Loucy (cell line): ENCODE results near the gene FOXP3.

Experiments used
- H2AFZ ChIP-seq: fragments of 200-600 bp; sonication (generic); 2 replicates; pipeline ENCODE4 v1.6.0; 2016; ENCODE audit warnings: antibody characterized with exemption, mild to moderate bottlenecking, low read length, moderate library complexity
- H3F3A ChIP-seq: fragments of 200-600 bp; 2 replicates; pipeline ENCODE4 v1.6.0; 2016; ENCODE audit warnings: antibody characterized with exemption, low read depth, mild to moderate bottlenecking
- H3K27me3 ChIP-seq: fragments of 200-600 bp; sonication (generic); 2 replicates; pipeline ENCODE4 v1.6.1; 2014; ENCODE audit warnings: low read length, mild to moderate bottlenecking; ENCODE audit not compliant: insufficient read depth, poor library complexity, severe bottlenecking
- H3K36me3 ChIP-seq: fragments of 200-600 bp; sonication (generic); 2 replicates; pipeline ENCODE4 v1.6.1; 2016; ENCODE audit warnings: low read length; ENCODE audit not compliant: insufficient read depth
- H3K4me1 ChIP-seq: fragments of 200-600 bp; sonication (generic); 2 replicates; pipeline ENCODE4 v1.5.1; 2014; ENCODE audit warnings: low read length, mild to moderate bottlenecking; ENCODE audit not compliant: insufficient read depth, poor library complexity, severe bottlenecking
- H3K4me2 ChIP-seq: fragments of 200-600 bp; sonication (generic); 2 replicates; pipeline ENCODE4 v1.6.0; 2014; ENCODE audit warnings: antibody characterized with exemption, low read length, low read depth, mild to moderate bottlenecking; ENCODE audit not compliant: poor library complexity, severe bottlenecking
- H3K4me3 ChIP-seq: fragments of 200-600 bp; sonication (generic); 2 replicates; pipeline ENCODE4 v1.5.1; 2014; ENCODE audit warnings: low read length, mild to moderate bottlenecking, mixed read lengths; ENCODE audit not compliant: poor library complexity, severe bottlenecking
- H3K79me2 ChIP-seq: fragments of 200-600 bp; sonication (generic); 2 replicates; pipeline ENCODE4 v1.6.1; 2014; ENCODE audit warnings: low read length; ENCODE audit not compliant: insufficient read depth
- H3K9ac ChIP-seq: fragments of 200-600 bp; sonication (generic); 2 replicates; pipeline ENCODE4 v1.6.0; 2014; ENCODE audit warnings: mild to moderate bottlenecking, low read depth, low read length, moderate library complexity; ENCODE audit not compliant: poor library complexity, severe bottlenecking
- H3K9me2 ChIP-seq: fragments of 200-600 bp; sonication (generic); replicated peaks from 2 replicates; pipeline ENCODE4 v1.6.1; 2016; ENCODE audit warnings: low read depth, low read length, mixed read lengths
- H3K9me3 ChIP-seq: fragments of 200-600 bp; sonication (generic); 2 replicates; pipeline ENCODE4 v1.6.1; 2014; ENCODE audit warnings: mild to moderate bottlenecking, antibody characterized with exemption, low read length, low read depth; ENCODE audit not compliant: insufficient read depth
- H4K20me1 ChIP-seq: fragments of 200-600 bp; sonication (generic); 2 replicates; pipeline ENCODE4 v1.6.0; 2014; ENCODE audit warnings: antibody characterized with exemption, low read length, mild to moderate bottlenecking; ENCODE audit not compliant: insufficient read depth, poor library complexity, severe bottlenecking
- EZH2phosphoT487 ChIP-seq: fragments of 200-600 bp; IDR thresholded peaks from 2 replicates; pipeline ENCODE4 v1.6.1; 2018; ENCODE audit warnings: antibody characterized with exemption, mild to moderate bottlenecking, moderate library complexity, borderline replicate concordance
- TF ChIP-seq, protein P1 (sequence below): fragments of 200-600 bp; sonication (generic); conservative IDR thresholded peaks from 2 replicates; pipeline ENCODE4 v1.5.1; 2014; ENCODE audit warnings: mild to moderate bottlenecking, antibody characterized with exemption, low read length

Gene FOXP3

DNA sequence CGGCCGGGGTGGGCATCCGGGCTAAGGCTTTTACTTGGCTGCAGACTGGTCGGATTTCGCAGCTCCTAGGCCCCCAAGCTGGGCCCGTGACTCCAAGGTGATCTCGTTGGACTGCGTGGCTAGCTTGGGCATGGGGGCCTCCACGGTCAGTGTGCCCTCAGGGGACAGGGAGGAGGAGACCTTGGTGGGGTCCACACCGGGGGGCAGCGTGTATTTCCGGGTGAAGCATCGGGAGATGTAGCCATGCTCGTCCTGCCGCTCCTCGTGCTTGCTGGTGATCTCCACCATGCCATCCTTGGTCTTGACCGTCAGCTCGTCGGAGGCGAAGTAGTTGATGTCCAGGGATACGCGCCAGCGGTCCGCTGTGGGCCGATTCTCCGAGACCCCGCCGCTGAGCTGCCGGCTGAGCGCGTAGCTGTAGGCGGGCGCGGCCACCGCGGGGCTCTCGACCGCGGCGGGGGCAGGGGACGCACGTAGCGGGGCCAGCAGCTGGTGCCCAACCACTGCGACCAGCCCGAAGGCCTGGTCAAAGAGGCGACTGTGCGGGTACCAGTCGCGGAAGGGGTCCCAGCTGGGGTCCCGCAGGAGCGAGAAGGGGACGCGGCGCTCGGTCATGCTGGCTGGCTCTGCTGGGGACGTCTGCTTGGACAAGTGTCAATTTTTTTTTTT, 30.5 kb downstream of the FOXP3 start:
- peaks cover 5% of the 10 kb centered on the region; the same call in 1 of the 2 replicates for H3K79me2 ChIP-seq
- H3K4me1 ChIP-seq: no peaks in the 10 kb centered on the region
- no peaks in the 10 kb centered on the region for H3K9me3 ChIP-seq
- no peak overlapping the region for H2AFZ ChIP-seq
- H3K27me3 ChIP-seq: no peaks in the 10 kb centered on the region
- no peak overlapping the region for H3K9ac ChIP-seq
- H3K9me2 ChIP-seq: no peaks in the 10 kb centered on the region
- no peak overlapping the region for H3K4me2 ChIP-seq
- no peaks in the 10 kb centered on the region for H3F3A ChIP-seq
- H3K36me3 ChIP-seq: no peaks in the 10 kb centered on the region
- H3K4me3 ChIP-seq: no peak overlapping the region
- TF ChIP-seq, protein P1, sequence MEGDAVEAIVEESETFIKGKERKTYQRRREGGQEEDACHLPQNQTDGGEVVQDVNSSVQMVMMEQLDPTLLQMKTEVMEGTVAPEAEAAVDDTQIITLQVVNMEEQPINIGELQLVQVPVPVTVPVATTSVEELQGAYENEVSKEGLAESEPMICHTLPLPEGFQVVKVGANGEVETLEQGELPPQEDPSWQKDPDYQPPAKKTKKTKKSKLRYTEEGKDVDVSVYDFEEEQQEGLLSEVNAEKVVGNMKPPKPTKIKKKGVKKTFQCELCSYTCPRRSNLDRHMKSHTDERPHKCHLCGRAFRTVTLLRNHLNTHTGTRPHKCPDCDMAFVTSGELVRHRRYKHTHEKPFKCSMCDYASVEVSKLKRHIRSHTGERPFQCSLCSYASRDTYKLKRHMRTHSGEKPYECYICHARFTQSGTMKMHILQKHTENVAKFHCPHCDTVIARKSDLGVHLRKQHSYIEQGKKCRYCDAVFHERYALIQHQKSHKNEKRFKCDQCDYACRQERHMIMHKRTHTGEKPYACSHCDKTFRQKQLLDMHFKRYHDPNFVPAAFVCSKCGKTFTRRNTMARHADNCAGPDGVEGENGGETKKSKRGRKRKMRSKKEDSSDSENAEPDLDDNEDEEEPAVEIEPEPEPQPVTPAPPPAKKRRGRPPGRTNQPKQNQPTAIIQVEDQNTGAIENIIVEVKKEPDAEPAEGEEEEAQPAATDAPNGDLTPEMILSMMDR: no peak
- TF ChIP-seq EZH2phosphoT487: no peak
- H4K20me1 ChIP-seq: no peaks in the 10 kb centered on the region

DNA sequence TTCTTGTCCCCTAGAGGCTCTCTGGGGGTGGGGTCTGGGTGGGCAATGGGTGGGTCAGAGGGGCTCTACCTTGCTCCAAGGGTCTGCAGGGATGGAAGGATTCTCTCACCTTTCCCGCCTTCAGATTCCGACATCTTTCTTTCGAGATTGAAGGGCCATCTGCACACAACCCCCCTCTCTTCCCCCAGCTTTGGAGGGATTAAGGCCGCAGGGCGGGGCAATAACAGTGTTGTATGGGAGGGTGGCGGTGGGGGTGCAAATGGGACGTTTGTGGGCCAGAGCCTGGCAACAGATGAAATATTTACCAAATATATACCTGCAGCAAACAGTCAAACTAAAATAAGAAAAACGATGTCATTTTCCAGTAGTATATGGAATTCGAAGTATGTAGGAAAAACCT, 31.3 kb downstream of the FOXP3 start, which contains the start of gene CACNA1F:
Gene CACNA1F (minus strand): TSS at position 165 of the 400 bp plus-strand sequence. CDS start 31 bp downstream, at position 134.
- Histone ChIP-seq H3K4me3 (no peak within 1 kb of the TSS), H2AFZ (no peak within 1 kb of the TSS)

DNA sequence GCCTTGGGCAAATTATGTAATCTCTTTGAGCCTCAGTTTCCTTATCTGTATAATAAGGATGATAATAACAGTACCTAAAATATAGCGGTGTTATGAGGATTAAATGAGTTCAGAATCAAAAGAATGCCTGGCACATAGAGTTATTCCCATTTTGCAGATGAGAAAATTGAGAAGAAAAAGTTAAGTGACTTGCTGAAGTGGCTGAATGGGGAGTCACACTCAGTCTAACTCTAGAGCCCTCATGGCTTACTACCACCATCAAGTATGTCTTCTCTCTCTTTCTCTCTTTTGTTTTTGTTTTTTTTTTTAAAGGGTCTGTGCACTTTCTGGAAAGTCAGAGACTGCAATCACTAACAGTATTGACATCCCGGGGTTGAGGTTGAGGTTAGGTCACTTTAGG, 32.0 kb downstream of the FOXP3 start:
- Histone ChIP-seq H3K36me3 (no peaks in the 10 kb centered on the region), H3K27me3 (no peaks in the 10 kb centered on the region), H3K4me1 (no peaks in the 10 kb centered on the region), H3K4me2 (no peak overlapping the region), H3K9me2 (no peaks in the 10 kb centered on the region), H3K79me2 (peaks cover 5% of the 10 kb centered on the region; the same call in 1 of the 2 replicates), H3K4me3 (no peak overlapping the region), H4K20me1 (no peaks in the 10 kb centered on the region), H3F3A (no peaks in the 10 kb centered on the region), H3K9ac (no peak overlapping the region), H2AFZ (no peak overlapping the region), H3K9me3 (no peaks in the 10 kb centered on the region)
- TF ChIP-seq, protein P1: no peak
- no peak for TF ChIP-seq EZH2phosphoT487

More for the DNA sequence above, 31.3 kb downstream of the FOXP3 start, which contains the start of gene CACNA1F:
- no peaks in the 10 kb centered on the region for H3K36me3 ChIP-seq
- no peak within 1 kb of the TSS for H3K4me2 ChIP-seq
- no peak for TF ChIP-seq EZH2phosphoT487
- TF ChIP-seq, protein P1: no peak
- H3K27me3 ChIP-seq: no peaks in the 10 kb centered on the region
- no peaks in the 10 kb centered on the region for H4K20me1 ChIP-seq
- H3K79me2 ChIP-seq: peaks cover 5% of the 10 kb centered on the region; the same call in 1 of the 2 replicates
- H3K9ac ChIP-seq: no peak within 1 kb of the TSS
- H3K9me3 ChIP-seq: no peaks in the 10 kb centered on the region
- H3K9me2 ChIP-seq: no peaks in the 10 kb centered on the region
- no peaks in the 10 kb centered on the region for H3F3A ChIP-seq
- no peaks in the 10 kb centered on the region for H3K4me1 ChIP-seq
